WTC11 (cell line): ENCODE results near the gene PET117. TPM values are rescaled to one million over a fixed set of nuclear protein-coding genes. Genes with fewer than 3 reads are reported as not detected.

ENCODE experiments used
- ATAC-seq: fragments of 200-7000 bp; cut with Tn5 transposase; 2 replicates; pipeline ENCODE4 v1.10.0; 2021; ENCODE audit warnings: mild to moderate bottlenecking, moderate library complexity
- CTCF ChIA-PET: fragments of 300-600 bp; sonication (Branson Sonifier 250); formaldehyde crosslinking; loops from one replicate; lab custom pipeline; 2021; ENCODE audit warnings: antibody characterized with exemption; lab: Charles Lee
- POLR2A ChIA-PET: fragments of 350-600 bp; sonication (Branson Sonifier 250); formaldehyde crosslinking; loops from one replicate; lab custom pipeline; 2021; ENCODE audit warnings: antibody characterized with exemption; lab: Charles Lee
- DNase-seq: peaks from one replicate; pipeline ENCODE4 v3.0.0; 2021; ENCODE audit warnings: low spot score
- H3K27ac Mint-ChIP-seq: 2 replicates; pipeline ENCODE4 v1.8.0; 2021; ENCODE audit warnings: mixed read lengths
- H3K27me3 Mint-ChIP-seq: 2 replicates; pipeline ENCODE4 v1.8.0; 2021; ENCODE audit warnings: low read depth, mild to moderate bottlenecking, moderate library complexity, mixed read lengths
- H3K36me3 Mint-ChIP-seq: 2 replicates; pipeline ENCODE4 v1.8.0; 2021; ENCODE audit warnings: mixed read lengths
- H3K4me1 Mint-ChIP-seq: 2 replicates; pipeline ENCODE4 v1.8.0; 2022; ENCODE audit warnings: mixed read lengths
- H3K4me3 Mint-ChIP-seq: 2 replicates; pipeline ENCODE4 v1.8.0; 2021; ENCODE audit warnings: mild to moderate bottlenecking, moderate library complexity, mixed read lengths
- H3K9me3 Mint-ChIP-seq: 2 replicates; pipeline ENCODE4 v1.8.0; 2021; ENCODE audit warnings: mixed read lengths
- AR ChIP-seq: fragments of 250-450 bp; sonication (Bioruptor Pico); IDR thresholded peaks from 2 replicates; pipeline ENCODE4 v1.9.0; 2021; ENCODE audit warnings: mild to moderate bottlenecking
- ATF3 ChIP-seq: sonication (generic); formaldehyde crosslinking; conservative IDR thresholded peaks from 2 replicates; pipeline ENCODE4 v1.8.1; 2022; ENCODE audit warnings: mild to moderate bottlenecking, missing genetic modification reagents
- CBFB ChIP-seq: sonication (generic); formaldehyde crosslinking; IDR thresholded peaks from 2 replicates; pipeline ENCODE4 v1.8.1; 2022; ENCODE audit warnings: mild to moderate bottlenecking, low read depth, missing genetic modification reagents
- EMX1 ChIP-seq: fragments of 250-450 bp; sonication (Bioruptor Pico); IDR thresholded peaks from 2 replicates; pipeline ENCODE4 v1.8.0; 2021; ENCODE audit warnings: mild to moderate bottlenecking
- ERG ChIP-seq: fragments of 250-450 bp; sonication (Bioruptor Pico); IDR thresholded peaks from 2 replicates; pipeline ENCODE4 v1.8.0; 2021; ENCODE audit warnings: mild to moderate bottlenecking
- ESRRA ChIP-seq: sonication (generic); formaldehyde crosslinking; IDR thresholded peaks from 2 replicates; pipeline ENCODE4 v1.8.1; 2022; ENCODE audit warnings: mild to moderate bottlenecking, missing genetic modification reagents, borderline replicate concordance
- ETV6 ChIP-seq: sonication (generic); formaldehyde crosslinking; IDR thresholded peaks from 2 replicates; pipeline ENCODE4 v1.8.1; 2022; ENCODE audit warnings: mild to moderate bottlenecking, missing genetic modification reagents
- JUN ChIP-seq: sonication (generic); formaldehyde crosslinking; IDR thresholded peaks from 2 replicates; pipeline ENCODE4 v1.8.0; 2023; ENCODE audit warnings: mild to moderate bottlenecking, missing genetic modification reagents
- MXD4 ChIP-seq: fragments of 250-450 bp; sonication (Bioruptor Pico); IDR thresholded peaks from 2 replicates; pipeline ENCODE4 v1.8.0; 2021; ENCODE audit warnings: mild to moderate bottlenecking, moderate library complexity, borderline replicate concordance
- NFATC4 ChIP-seq: fragments of 250-450 bp; sonication (Bioruptor Pico); IDR thresholded peaks from 2 replicates; pipeline ENCODE4 v1.9.0; 2021; ENCODE audit warnings: mild to moderate bottlenecking
- NFYB ChIP-seq: sonication (generic); formaldehyde crosslinking; conservative IDR thresholded peaks from 2 replicates; pipeline ENCODE4 v1.8.0; 2022; ENCODE audit warnings: low read depth, missing genetic modification reagents
- PRDM15 ChIP-seq: sonication (generic); formaldehyde crosslinking; IDR thresholded peaks from 2 replicates; pipeline ENCODE4 v1.8.0; 2022; ENCODE audit warnings: missing genetic modification reagents
- SOX15 ChIP-seq: fragments of 250-450 bp; sonication (Bioruptor Pico); IDR thresholded peaks from 2 replicates; pipeline ENCODE4 v1.9.0; 2021; ENCODE audit warnings: mild to moderate bottlenecking
- ZNF281 ChIP-seq: sonication (generic); formaldehyde crosslinking; IDR thresholded peaks from 2 replicates; pipeline ENCODE4 v1.8.0; 2023; ENCODE audit warnings: mild to moderate bottlenecking, missing genetic modification reagents
- ZNF423 ChIP-seq: fragments of 250-450 bp; sonication (Bioruptor Pico); IDR thresholded peaks from 2 replicates; pipeline ENCODE4 v2.1.2; 2022; ENCODE audit warnings: mild to moderate bottlenecking, moderate library complexity
- ZNF425 ChIP-seq: fragments of 250-450 bp; sonication (Bioruptor Pico); conservative IDR thresholded peaks from 2 replicates; pipeline ENCODE4 v1.9.0; 2021; ENCODE audit warnings: mild to moderate bottlenecking
- total RNA-seq: library from RNA; stranded (reverse); gene quantifications from 3 replicates; pipeline ENCODE4 v1.2.3, GENCODE V29; 2021

PET117 gene
- total RNA-seq, 1 experiment from 2014 or later: 21.6 TPM

- CTCF ChIA-PET: interaction anchor here (1.0 kb wide), 1 partner anchor 11 kb away, joined by 3 read pairs; no protein-coding TSS in a partner anchor
- Mint-ChIP-seq H3K27me3 (no peaks in the 10 kb centered on the region), H3K36me3 (peaks cover 35% of the 10 kb centered on the region)
Observed at GRCh38 chr20:18187020-18187419, 49.4 kb downstream of the PET117 start.

GRCh38 chr20:18188434-18188833, 50.8 kb downstream of the PET117 start:
- Mint-ChIP-seq H3K4me3 (no peak overlapping the region), H3K9me3 (no peaks in the 10 kb centered on the region), H3K27me3 (no peaks in the 10 kb centered on the region), H3K36me3 (peaks cover 26% of the 10 kb centered on the region), H3K27ac (no peak overlapping the region), H3K4me1 (no peaks in the 10 kb centered on the region)
- DNase-seq (no peak), ATAC-seq (no peak)
- no peak for TF ChIP-seq ZNF425 (CRISPR knock-in tag)
- no peak for TF ChIP-seq NFYB
- TF ChIP-seq SOX15: no peak
- no peak for TF ChIP-seq NFATC4
- no peak for TF ChIP-seq MXD4 (CRISPR knock-in tag)
- TF ChIP-seq EMX1: no peak
- no peak for TF ChIP-seq AR (CRISPR knock-in tag)
- no peak for TF ChIP-seq ERG (CRISPR knock-in tag)
- TF ChIP-seq ZNF423: no peak
- POLR2A ChIA-PET: no interaction called here
- CTCF ChIA-PET: interaction anchor here (1.3 kb wide), 1 partner anchor 12 kb away, joined by 3 read pairs; no protein-coding TSS in a partner anchor

More at GRCh38 chr20:18187020-18187419, 49.4 kb downstream of the PET117 start:
- TF ChIP-seq PRDM15: no peak
- no peak for TF ChIP-seq ESRRA
- TF ChIP-seq JUN (CRISPR knock-in tag): no peak
- TF ChIP-seq ATF3 (CRISPR knock-in tag): no peak
- no peak for TF ChIP-seq ZNF281 (CRISPR knock-in tag)
- no peak for TF ChIP-seq ETV6 (CRISPR knock-in tag)
- TF ChIP-seq CBFB (CRISPR knock-in tag): no peak
- H3K4me1 Mint-ChIP-seq: no peaks in the 10 kb centered on the region
- no peak for DNase-seq
- H3K27ac Mint-ChIP-seq: no peak overlapping the region
- no peaks in the 10 kb centered on the region for H3K9me3 Mint-ChIP-seq
- H3K4me3 Mint-ChIP-seq: no peak overlapping the region
- POLR2A ChIA-PET: no interaction called here
- no peak for ATAC-seq
